ENCODE measurements around the gene KLHL25.

- TF ChIP-seq POLR2AphosphoS5 (IDR thresholded peaks at IDR 0.05; ENCODE audit: low read depth, low read length) (no peak), NRF1 (IDR thresholded peaks at IDR 0.05; ENCODE audit: low read depth, low read length) (no peak)
Measured at GRCh38 chr15:85826756-85827515, 32.2 kb upstream of the KLHL25 start.
